Naive thymus-derived CD4-positive, alpha-beta T cell (primary cell): ENCODE results near the gene MAP4K1. TPM values are rescaled to one million over a fixed set of nuclear protein-coding genes. Genes with fewer than 3 reads are reported as not detected.

ENCODE experiments used
- ATAC-seq: fragments of 150-1000 bp; cut with Tn5 transposase; 2 replicates; pipeline ENCODE4 v1.10.0; 2021; ENCODE audit warnings: mild to moderate bottlenecking, moderate library complexity
- CTCF ChIA-PET: fragments of 350-600 bp; sonication (Branson Sonifier 250); formaldehyde crosslinking; loops from one replicate; lab custom pipeline; 2021; ENCODE audit warnings: antibody characterized with exemption; lab: Charles Lee
- POLR2A ChIA-PET: fragments of 350-600 bp; sonication (Branson Sonifier 250); formaldehyde crosslinking; loops from one replicate; lab custom pipeline; 2021; ENCODE audit warnings: antibody characterized with exemption, inconsistent platforms; lab: Charles Lee
- DNase-seq, 9 donors: peaks; one replicate each; pipeline versions ENCODE4 v3.0.0 to v3.0.0-alpha.2; 2020 to 2022; ENCODE audit warnings: mixed read lengths in 1 of 9
- H3K27ac ChIP-seq: one replicate; pipeline ENCODE4 v1.7.0; 2013; ENCODE audit warnings: mild to moderate bottlenecking, low read depth, low read length, moderate library complexity
- H3K27me3 ChIP-seq, 2 donors: one replicate each; pipeline ENCODE4 v1.7.0; 2013; ENCODE audit warnings: low read length in 2 of 2, mild to moderate bottlenecking in 2 of 2, moderate library complexity in 2 of 2; ENCODE audit not compliant: control insufficient read depth in 2 of 2, insufficient read depth in 2 of 2
- H3K36me3 ChIP-seq, 3 experiments: 1 replicate in 2 of 3; 2 replicates in 1 of 3; pipeline ENCODE4 v1.7.0; 2013; ENCODE audit warnings: low read length in 3 of 3, mild to moderate bottlenecking in 3 of 3, moderate library complexity in 1 of 3; ENCODE audit not compliant: insufficient read depth in 3 of 3, control insufficient read depth in 2 of 3
- H3K4me1 ChIP-seq, 2 donors: one replicate each; pipeline ENCODE4 v1.7.0; 2013; ENCODE audit warnings: low read length in 2 of 2, mild to moderate bottlenecking in 2 of 2, moderate library complexity in 1 of 2; ENCODE audit not compliant: control insufficient read depth in 2 of 2, insufficient read depth in 2 of 2
- H3K4me3 ChIP-seq: 2 replicates; pipeline ENCODE4 v1.7.0; 2013; ENCODE audit warnings: mild to moderate bottlenecking, low read length
- H3K9me3 ChIP-seq, 3 experiments: 1 replicate in 2 of 3; 2 replicates in 1 of 3; pipeline ENCODE4 v1.7.0; 2013; ENCODE audit warnings: low read length in 3 of 3; ENCODE audit not compliant: control insufficient read depth in 2 of 3
- H3K27ac Mint-ChIP-seq, 9 donors: one replicate each; pipeline ENCODE4 v1.8.0; 2020 to 2022; ENCODE audit warnings: mixed read lengths in 9 of 9, mild to moderate bottlenecking in 8 of 9, moderate library complexity in 5 of 9, inconsistent platforms in 2 of 9
- H3K27me3 Mint-ChIP-seq, 5 donors: one replicate each; pipeline ENCODE4 v1.8.0; 2021 to 2022; ENCODE audit warnings: mixed read lengths in 5 of 5, mild to moderate bottlenecking in 1 of 5
- H3K36me3 Mint-ChIP-seq, 5 donors: one replicate each; pipeline ENCODE4 v1.8.0; 2020 to 2022; ENCODE audit warnings: mixed read lengths in 5 of 5, mild to moderate bottlenecking in 3 of 5, inconsistent platforms in 1 of 5
- H3K4me1 Mint-ChIP-seq, 7 donors: one replicate each; pipeline ENCODE4 v1.8.0; 2020 to 2022; ENCODE audit warnings: mixed read lengths in 7 of 7, mild to moderate bottlenecking in 3 of 7, inconsistent platforms in 1 of 7
- H3K4me3 Mint-ChIP-seq, 10 donors: one replicate each; pipeline ENCODE4 v1.8.0; 2020 to 2022; ENCODE audit warnings: mild to moderate bottlenecking in 10 of 10, mixed read lengths in 10 of 10, moderate library complexity in 6 of 10, inconsistent platforms in 2 of 10
- H3K9me3 Mint-ChIP-seq, 11 donors: one replicate each; pipeline ENCODE4 v1.8.0; 2020 to 2022; ENCODE audit warnings: mixed read lengths in 11 of 11, mild to moderate bottlenecking in 4 of 11, inconsistent platforms in 1 of 11, moderate library complexity in 1 of 11
- intact Hi-C, 2 donors: fragments of 100-400 bp; cut with micrococcal nuclease; formaldehyde crosslinking; loops; one replicate each; pipeline ENCODE4 v1.15.1; 2023
- polyA plus RNA-seq, 2 donors: library from polyadenylated mRNA; unstranded; fragments of 300-500 nt; fragmentation: Illumina TruSeq; gene quantifications; one replicate each; pipeline ENCODE4 v1.2.3, GENCODE V29; 2021
- total RNA-seq, 6 experiments: library from RNA in 5 of 6; stranded (reverse) in 5 of 6; gene quantifications; 1 replicate in 5 of 6; 2 replicates in 1 of 6; pipeline ENCODE4 v1.2.3 and lab custom pipeline; 2021 to 2026

MAP4K1 gene
- total and polyA plus RNA-seq, 7 experiments from 2014 or later: 79.0 to 287 (median 221) TPM

DNA sequence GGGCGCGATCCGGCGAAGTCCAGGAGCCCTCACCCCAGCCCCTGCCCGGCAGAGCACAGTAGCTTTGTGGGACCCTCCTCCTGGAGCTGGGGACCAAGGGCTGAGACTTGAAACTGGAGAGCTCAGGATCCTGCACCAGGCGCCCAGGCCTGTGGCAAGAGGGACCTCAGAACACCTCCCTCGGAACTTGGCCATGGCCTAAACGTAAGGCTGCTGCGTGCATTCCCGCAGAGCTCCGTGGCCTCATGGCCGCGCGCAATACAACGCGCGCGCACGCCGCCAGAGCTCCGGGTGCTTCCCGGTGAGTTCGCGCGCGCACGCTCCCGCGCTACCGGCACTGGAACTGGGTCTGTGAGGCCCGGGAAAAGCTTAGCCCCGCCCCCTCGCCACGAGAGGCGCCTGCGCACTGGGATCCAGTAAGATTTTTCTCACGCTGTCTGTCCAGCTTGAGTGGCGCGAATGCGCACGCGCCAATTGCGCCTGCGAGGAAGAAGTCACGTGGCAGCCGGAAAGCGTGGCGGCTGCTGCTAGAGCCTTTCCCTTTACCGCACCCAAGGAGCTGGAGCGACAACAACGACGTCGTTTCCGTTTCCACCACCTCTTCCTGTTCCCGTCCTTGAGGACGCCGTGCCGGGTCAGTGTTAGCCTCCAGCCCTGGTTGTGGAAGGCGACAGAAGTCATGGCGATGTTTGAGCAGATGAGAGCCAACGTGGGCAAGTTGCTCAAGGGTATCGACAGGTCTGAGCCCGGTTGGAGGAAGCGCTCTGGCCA lies 1.0 kb upstream of the MAP4K1 start, which contains the start of gene EIF3K:
EIF3K (plus strand) TSS at position 599 of the 771 bp plus-strand sequence; CDS start at position 680, 81 bp downstream.
- peaks cover 38 to 61% (median 44%) of the 10 kb centered on the region in 7 donors for H3K4me1 Mint-ChIP-seq
- peak within 1 kb of the TSS; percentile 96 for H3K4me3 ChIP-seq
- peaks cover 0 to 2% (median 0%) of the 10 kb centered on the region in 11 donors for H3K9me3 Mint-ChIP-seq

DNA sequence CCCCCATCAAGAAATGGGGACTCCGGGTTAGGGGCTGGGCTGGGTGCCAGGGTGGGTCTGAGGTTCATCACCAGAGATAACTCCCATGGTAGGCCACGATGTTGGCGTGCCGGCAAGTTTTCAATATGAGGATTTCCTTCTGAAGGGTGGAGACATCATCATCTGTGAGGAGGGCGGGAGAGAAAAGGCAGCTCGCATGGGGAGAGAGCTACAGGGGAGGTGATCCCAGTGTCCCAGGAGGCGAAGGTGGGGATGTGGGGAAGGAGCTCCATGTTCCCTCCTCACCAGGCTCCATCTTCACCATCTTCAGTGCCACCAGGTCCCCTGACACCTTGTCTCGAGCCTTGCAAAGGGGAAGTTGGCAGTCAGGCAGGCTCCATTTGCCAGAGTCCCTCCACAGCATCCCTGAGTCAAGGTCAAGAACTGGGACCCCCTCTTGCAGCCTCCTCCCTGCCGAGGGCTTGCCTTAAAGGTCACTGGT lies 430 bp downstream of the MAP4K1 start:
- ATAC-seq: no peak
- Mint-ChIP-seq H3K4me1 (peaks cover 44 to 71% (median 55%) of the 10 kb centered on the region in 7 donors), H3K9me3 (peaks cover 0 to 2% (median 0%) of the 10 kb centered on the region in 11 donors), H3K4me3 (peak overlapping the region; percentile 95 to 100 (median 98)), H3K27ac (peak overlapping the region; percentile 44 to 99 (median 92)), H3K27me3 (no peaks in the 10 kb centered on the region), H3K36me3 (peaks cover 13 to 45% (median 27%) of the 10 kb centered on the region in 5 donors)
- Histone ChIP-seq H3K27ac (peak overlapping the region; percentile 99), H3K4me3 (peak overlapping the region; percentile 96), H3K36me3 (peaks cover 6 to 52% (median 14%) of the 10 kb centered on the region in 3 experiments), H3K4me1 (peaks cover 38 to 40% of the 10 kb centered on the region in 2 donors), H3K9me3 (no peaks in the 10 kb centered on the region), H3K27me3 (no peaks in the 10 kb centered on the region)
- peak in 3 of 9 donors; percentile 12 to 21 (median 14) for DNase-seq
- intact Hi-C loops: loop anchor here (1.0 to 10.0 kb wide), 6 partner anchors 60 to 570 kb away; partner anchors contain the start of genes KCNK6 (in 1 of the 2) and YIF1B (in 1 of the 2)
- ChIA-PET CTCF (interaction anchor here (1.0 to 3.3 kb wide), 5 partner anchors 79 to 215 kb away, joined by 3 to 18 read pairs (median 3); partner anchors contain the start of genes ECH1 and FAM98C), POLR2A (interaction anchor here (0.9 to 2.9 kb wide), 8 partner anchors 10 to 313 kb away, joined by 3 to 29 read pairs (median 4); partner anchors contain the start of genes ACTN4 and FAM98C)

More for the DNA sequence above, 1.0 kb upstream of the MAP4K1 start, which contains the start of gene EIF3K:
- H3K27me3 ChIP-seq: no peaks in the 10 kb centered on the region
- H3K9me3 ChIP-seq: no peaks in the 10 kb centered on the region
- ChIA-PET CTCF (interaction anchor here (0.6 to 3.3 kb wide), 9 partner anchors 15 to 311 kb away, joined by 3 to 18 read pairs (median 6); partner anchors contain the start of genes ECH1, FAM98C, MRPS12 and PSMD8), POLR2A (interaction anchor here (0.7 to 3.0 kb wide), 18 partner anchors 11 to 723 kb away, joined by 3 to 29 read pairs (median 4); partner anchors contain the start of genes FAM98C, MRPS12, PSMD8 and SAMD4B)
- DNase-seq (peak; percentile 94 to 99 (median 96)), ATAC-seq (peak; percentile 86)
- H3K27ac ChIP-seq: peak within 1 kb of the TSS; percentile 99
- H3K4me1 ChIP-seq: peaks cover 33 to 40% of the 10 kb centered on the region in 2 donors
- H3K4me3 Mint-ChIP-seq: peak within 1 kb of the TSS; percentile 95 to 100 (median 98)
- intact Hi-C loops: loop anchor here (1.0 to 10.0 kb wide), 18 partner anchors 16 to 571 kb away; partner anchors contain the start of genes ACTN4 (in 2 of the 2), FAM98C (in 2 of the 2), MRPS12 (in 2 of the 2) and NFKBIB (in 2 of the 2)
- peaks cover 8 to 46% (median 10%) of the 10 kb centered on the region in 3 experiments for H3K36me3 ChIP-seq
- H3K27me3 Mint-ChIP-seq: no peaks in the 10 kb centered on the region
- H3K36me3 Mint-ChIP-seq: peaks cover 8 to 34% (median 24%) of the 10 kb centered on the region in 5 donors
- H3K27ac Mint-ChIP-seq: peak within 1 kb of the TSS; percentile 89 to 100 (median 97)

DNA sequence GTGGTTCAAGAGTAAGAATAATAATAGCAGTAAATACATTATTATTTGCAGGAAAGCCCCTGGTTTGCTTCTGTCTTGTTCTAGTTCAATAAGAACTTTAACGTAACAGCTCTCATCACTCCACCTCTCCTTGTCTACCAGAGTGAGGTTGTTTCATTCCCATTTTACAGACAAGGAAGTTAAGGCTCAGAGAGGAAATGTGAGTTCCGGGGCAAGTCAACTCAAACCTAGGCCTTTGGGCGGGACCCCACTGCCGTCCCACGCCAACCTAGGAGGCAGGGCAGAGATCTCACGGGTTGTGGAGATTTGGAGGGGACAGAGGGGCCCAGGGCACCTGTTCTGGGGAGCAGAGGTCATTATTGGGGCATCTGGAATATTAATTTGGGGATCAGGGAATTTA lies 1.5 kb downstream of the MAP4K1 start:
- Mint-ChIP-seq H3K4me3 (peak overlapping the region; percentile 95 to 100 (median 98)), H3K9me3 (no peaks in the 10 kb centered on the region), H3K27ac (peak overlapping the region; percentile 80 to 99 (median 92)), H3K4me1 (peaks cover 35 to 63% (median 52%) of the 10 kb centered on the region in 7 donors), H3K27me3 (no peaks in the 10 kb centered on the region), H3K36me3 (peaks cover 13 to 38% (median 21%) of the 10 kb centered on the region in 5 donors)
- intact Hi-C loops: loop anchor here (5.0 to 10.0 kb wide), 5 partner anchors 59 to 569 kb away; partner anchors contain the start of genes KCNK6 (in 1 of the 2) and YIF1B (in 1 of the 2)
- POLR2A ChIA-PET: no interaction called here
- Histone ChIP-seq H3K4me1 (peaks cover 38 to 40% of the 10 kb centered on the region in 2 donors), H3K36me3 (peaks cover 6 to 44% (median 12%) of the 10 kb centered on the region in 3 experiments), H3K27me3 (no peaks in the 10 kb centered on the region), H3K27ac (peak overlapping the region; percentile 14), H3K4me3 (peak overlapping the region; percentile 96), H3K9me3 (no peaks in the 10 kb centered on the region)
- no peak for ATAC-seq
- no peak for DNase-seq
- CTCF ChIA-PET: no interaction called here

DNA sequence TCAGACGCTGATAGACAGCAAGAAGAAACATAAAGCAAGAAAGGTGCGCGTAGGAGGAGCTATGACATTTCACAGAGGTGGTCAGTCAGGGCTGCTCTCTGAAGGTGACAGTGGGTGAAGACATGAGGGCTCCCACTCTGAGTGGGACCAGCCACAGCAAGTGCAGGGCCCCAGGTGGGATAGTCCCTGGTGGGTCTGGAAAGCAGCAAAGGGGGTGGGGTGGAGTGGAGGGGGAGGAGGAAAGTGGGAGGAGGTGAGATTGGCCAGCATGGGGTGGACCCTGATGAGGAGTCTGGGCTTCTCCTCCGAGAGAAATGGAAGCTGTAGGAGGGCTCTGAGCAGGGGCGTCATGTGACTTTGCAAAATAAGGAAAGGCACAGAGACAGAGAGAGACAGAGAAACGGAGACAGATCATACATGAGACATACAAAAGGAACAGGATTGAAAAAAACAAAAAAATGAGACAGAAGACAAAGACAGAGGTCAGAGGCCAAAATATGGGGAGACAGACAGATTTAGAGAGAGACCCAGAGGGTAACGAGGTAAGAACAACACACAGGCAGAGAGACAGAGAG lies 2.7 kb downstream of the MAP4K1 start:
- intact Hi-C loops: loop anchor here (5.0 to 10.0 kb wide), 5 partner anchors 58 to 568 kb away; partner anchors contain the start of genes KCNK6 (in 1 of the 2) and YIF1B (in 1 of the 2)
- peaks cover 35 to 59% (median 49%) of the 10 kb centered on the region in 7 donors for H3K4me1 Mint-ChIP-seq
- peak overlapping the region in 5 of 9 donors; percentile 19 to 86 (median 74) for H3K27ac Mint-ChIP-seq

DNA sequence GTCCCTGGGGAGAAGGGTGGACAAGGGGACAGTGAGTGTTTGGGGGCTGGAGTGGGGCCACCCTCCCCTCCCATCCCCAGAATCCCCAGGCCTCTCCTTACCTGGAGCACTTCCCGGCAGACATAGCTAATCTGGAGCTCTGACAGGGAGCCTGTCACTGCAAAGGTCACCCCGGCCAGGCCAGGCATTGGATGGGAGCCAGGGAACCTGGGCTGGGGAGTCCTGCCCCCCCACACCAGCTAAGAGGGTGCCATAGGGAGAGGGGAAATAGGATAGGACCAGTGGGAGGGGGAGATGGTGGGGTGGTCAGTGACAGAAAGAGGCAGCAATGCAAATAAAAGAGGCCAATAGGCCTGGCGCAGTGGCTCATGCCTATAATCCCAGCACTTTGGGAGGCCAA lies 3.5 kb downstream of the MAP4K1 start:
- DNase-seq: no peak
- Histone ChIP-seq H3K4me1 (peaks cover 24 to 29% of the 10 kb centered on the region in 2 donors), H3K27me3 (no peaks in the 10 kb centered on the region), H3K27ac (no peak overlapping the region), H3K9me3 (no peaks in the 10 kb centered on the region), H3K36me3 (peaks cover 9 to 49% (median 13%) of the 10 kb centered on the region in 3 experiments), H3K4me3 (no peak overlapping the region)
- H3K4me1 Mint-ChIP-seq: peaks cover 35 to 54% (median 45%) of the 10 kb centered on the region in 7 donors
- ChIA-PET CTCF (no interaction called here), POLR2A (no interaction called here)
- no peaks in the 10 kb centered on the region for H3K9me3 Mint-ChIP-seq
- peak overlapping the region in 2 of 10 donors; percentile 12 to 74 for H3K4me3 Mint-ChIP-seq
- intact Hi-C loops: loop anchor here in 1 of 2 donors (10.0 kb wide), 1 partner anchor 369 kb away; no protein-coding TSS in a partner anchor
- H3K27ac Mint-ChIP-seq: no peak overlapping the region
- peaks cover 20 to 44% (median 27%) of the 10 kb centered on the region in 5 donors for H3K36me3 Mint-ChIP-seq
- no peak for ATAC-seq
- no peaks in the 10 kb centered on the region for H3K27me3 Mint-ChIP-seq

More for the DNA sequence above, 2.7 kb downstream of the MAP4K1 start:
- Histone ChIP-seq H3K4me3 (no peak overlapping the region), H3K27ac (no peak overlapping the region), H3K27me3 (no peaks in the 10 kb centered on the region), H3K4me1 (peaks cover 32 to 36% of the 10 kb centered on the region in 2 donors), H3K9me3 (no peaks in the 10 kb centered on the region), H3K36me3 (peaks cover 6 to 44% (median 9%) of the 10 kb centered on the region in 3 experiments)
- DNase-seq (no peak), ATAC-seq (no peak)
- H3K27me3 Mint-ChIP-seq: no peaks in the 10 kb centered on the region
- peak overlapping the region; percentile 11 to 95 (median 67) for H3K4me3 Mint-ChIP-seq
- CTCF ChIA-PET: no interaction called here
- no peaks in the 10 kb centered on the region for H3K9me3 Mint-ChIP-seq
- H3K36me3 Mint-ChIP-seq: peaks cover 20 to 45% (median 28%) of the 10 kb centered on the region in 5 donors
- POLR2A ChIA-PET: no interaction called here
